HG03139 (cell line): ENCODE data around the gene RXRA.
"Not testable (repeated sequence)": the region's sequence is repeated elsewhere in the genome, so short reads cannot be mapped to it uniquely, and the experiment has no call there.

ENCODE experiments used
- ATAC-seq: cut with Tn5 transposase; IDR thresholded peaks from one replicate; pipeline ENCODE4 v1.9.1; 2021; ENCODE audit not compliant: unreplicated experiment

The RXRA gene

GRCh38 chr9:134293611-134294152, 32.6 kb upstream of the RXRA start:
- no peak for ATAC-seq

- ATAC-seq, result no peak
Measured at GRCh38 chr9:134294153-134295071, 31.8 kb upstream of the RXRA start.

- ATAC-seq, result no peak
Measured at GRCh38 chr9:134295101-134295745, 31.0 kb upstream of the RXRA start.

GRCh38 chr9:134295746-134296250, 30.5 kb upstream of the RXRA start:
- ATAC-seq, result no peak

- ATAC-seq, result no peak
Measured at GRCh38 chr9:134296301-134297082, 29.8 kb upstream of the RXRA start.

GRCh38 chr9:134297083-134297410, 29.2 kb upstream of the RXRA start:
- no peak for ATAC-seq

- no peak for ATAC-seq
Measured at GRCh38 chr9:134297576-134297975, 28.7 kb upstream of the RXRA start.

GRCh38 chr9:134298000-134298399, 28.3 kb upstream of the RXRA start:
- no peak for ATAC-seq

GRCh38 chr9:134299068-134299467, 27.2 kb upstream of the RXRA start:
- no peak for ATAC-seq

- ATAC-seq, result no peak
Measured at GRCh38 chr9:134299883-134300282, 26.4 kb upstream of the RXRA start.

GRCh38 chr9:134301387-134302129, 24.7 kb upstream of the RXRA start:
- no peak for ATAC-seq

- ATAC-seq, result no peak
Measured at GRCh38 chr9:134302130-134302817, 24.0 kb upstream of the RXRA start.

GRCh38 chr9:134303601-134304000, 22.7 kb upstream of the RXRA start:
- no peak for ATAC-seq

GRCh38 chr9:134304261-134304660, 22.0 kb upstream of the RXRA start:
- no peak for ATAC-seq

GRCh38 chr9:134304690-134305089, 21.6 kb upstream of the RXRA start:
- no peak for ATAC-seq

- ATAC-seq, result no peak
Measured at GRCh38 chr9:134305533-134305932, 20.7 kb upstream of the RXRA start.

GRCh38 chr9:134306042-134306441, 20.2 kb upstream of the RXRA start:
- not testable (repeated sequence) for ATAC-seq

- ATAC-seq, result no peak
Measured at GRCh38 chr9:134306636-134307600, 19.3 kb upstream of the RXRA start.
